Raji (cell line): Measurements from ENCODE around the gene GUCY2C.

Experiments used
- POLR2A ChIP-seq: IDR thresholded peaks from 2 replicates; pipeline ENCODE4 v1.6.1; 2011; ENCODE audit warnings: low read depth, low read length, control low read depth; ENCODE audit not compliant: insufficient read depth

Gene GUCY2C

GRCh38 chr12:14691560-14691959 lies 4.8 kb downstream of the GUCY2C start:
- no peak for TF ChIP-seq POLR2A

- no peak for TF ChIP-seq POLR2A
Observed at GRCh38 chr12:14689996-14690395, 6.4 kb downstream of the GUCY2C start.

- no peak for TF ChIP-seq POLR2A
Observed at GRCh38 chr12:14689144-14689543, 7.3 kb downstream of the GUCY2C start.

GRCh38 chr12:14681625-14682024 lies 14.8 kb downstream of the GUCY2C start:
- no peak for TF ChIP-seq POLR2A

GRCh38 chr12:14681190-14681589 lies 15.2 kb downstream of the GUCY2C start:
- no peak for TF ChIP-seq POLR2A

- TF ChIP-seq POLR2A: no peak
Observed at GRCh38 chr12:14678547-14679150, 17.8 kb downstream of the GUCY2C start.

- no peak for TF ChIP-seq POLR2A
Observed at GRCh38 chr12:14668591-14668990, 27.8 kb downstream of the GUCY2C start.

GRCh38 chr12:14665354-14666348 lies 30.7 kb downstream of the GUCY2C start:
- TF ChIP-seq POLR2A: no peak

GRCh38 chr12:14664434-14665023 lies 31.9 kb downstream of the GUCY2C start:
- no peak for TF ChIP-seq POLR2A

GRCh38 chr12:14663002-14663401 lies 33.4 kb downstream of the GUCY2C start:
- TF ChIP-seq POLR2A: no peak

- TF ChIP-seq POLR2A: no peak
Observed at GRCh38 chr12:14656846-14657245, 39.6 kb downstream of the GUCY2C start.

- no peak for TF ChIP-seq POLR2A
Observed at GRCh38 chr12:14655284-14655683, 41.1 kb downstream of the GUCY2C start.

- no peak for TF ChIP-seq POLR2A
Observed at GRCh38 chr12:14654842-14655241, 41.6 kb downstream of the GUCY2C start.

- no peak for TF ChIP-seq POLR2A
Observed at GRCh38 chr12:14654416-14654815, 42.0 kb downstream of the GUCY2C start.

GRCh38 chr12:14652483-14652882 lies 43.9 kb downstream of the GUCY2C start:
- TF ChIP-seq POLR2A: no peak

GRCh38 chr12:14651371-14651770 lies 45.0 kb downstream of the GUCY2C start:
- no peak for TF ChIP-seq POLR2A
